SK-N-SH (cell line): ENCODE measurements around the gene SLFNL1. TPM values are rescaled to one million over a fixed set of nuclear protein-coding genes. Genes with fewer than 3 reads are reported as not detected.

ENCODE experiments used
- CTCF ChIA-PET: fragments of 300-600, 350-600 bp; formaldehyde crosslinking; extraction: SDS; loops from one replicate; lab custom pipeline; 2021; lab: Yijun Ruan, JAX
- POLR2A ChIA-PET: fragments of 350-600 bp; sonication (Branson Sonifier 250); formaldehyde crosslinking; extraction: SDS; loops from one replicate; lab custom pipeline; 2020; ENCODE audit warnings: antibody characterized with exemption, inconsistent platforms; lab: Yijun Ruan, JAX
- DNase-seq: peaks from one replicate; pipeline ENCODE4 v3.0.0; 2012
- H2AFZ ChIP-seq: fragments of 200-600 bp; sonication (generic); 2 replicates; pipeline ENCODE4 v1.8.1; 2016; ENCODE audit warnings: antibody characterized with exemption, mild to moderate bottlenecking, low read depth
- H3F3A ChIP-seq: fragments of 200-600 bp; sonication (generic); replicated peaks from 2 replicates; pipeline ENCODE3; 2016; ENCODE audit warnings: antibody characterized with exemption, mild to moderate bottlenecking; ENCODE audit not compliant: insufficient read depth
- H3K27ac ChIP-seq, 2 experiments: fragments of 200-500 bp in 1 of 2; fragments of 200-600 bp in 1 of 2; sonication (Bioruptor generic) in 1 of 2; sonication (generic), shearing (Covaris generic) in 1 of 2; 2 replicates each; pipeline versions ENCODE4 v1.5.1 to v1.6.1; 2014 to 2016; ENCODE audit warnings: low read depth in 2 of 2, inconsistent platforms in 1 of 2, low read length in 1 of 2, mild to moderate bottlenecking in 1 of 2, mixed read lengths in 1 of 2
- H3K27me3 ChIP-seq: fragments of 200-600 bp; sonication (generic), shearing (Covaris generic); 2 replicates; pipeline ENCODE4 v1.6.1; 2016; ENCODE audit warnings: mixed run types; ENCODE audit not compliant: insufficient read depth
- H3K36me3 ChIP-seq, 2 experiments: fragments of 200-500 bp in 1 of 2; fragments of 200-600 bp in 1 of 2; sonication (Bioruptor generic) in 1 of 2; sonication (generic) in 1 of 2; replicated peaks in 1 of 2; 2 replicates each; pipeline versions ENCODE3 to v1.5.1; 2014 to 2016; ENCODE audit warnings: low read length in 1 of 2, mild to moderate bottlenecking in 1 of 2; ENCODE audit not compliant: insufficient read depth in 2 of 2, control insufficient read depth in 1 of 2
- H3K4me1 ChIP-seq, 2 experiments: fragments of 200-500 bp in 1 of 2; fragments of 200-600 bp in 1 of 2; sonication (Bioruptor generic) in 1 of 2; sonication (generic), shearing (Covaris generic) in 1 of 2; 2 replicates each; pipeline versions ENCODE4 v1.5.1 to v1.6.1; 2014 to 2016; ENCODE audit warnings: low read depth in 1 of 2, low read length in 1 of 2, mixed run types in 1 of 2; ENCODE audit not compliant: insufficient read depth in 2 of 2, control insufficient read depth in 1 of 2
- H3K4me2 ChIP-seq: fragments of 200-600 bp; sonication (generic), shearing (Covaris generic); 2 replicates; pipeline ENCODE4 v1.6.1; 2017; ENCODE audit warnings: mixed run types
- H3K4me3 ChIP-seq, 2 experiments: fragments of 200-500 bp in 1 of 2; fragments of 200-600 bp in 1 of 2; sonication (Bioruptor generic) in 1 of 2; sonication (generic), shearing (Covaris generic) in 1 of 2; 2 replicates each; pipeline versions ENCODE4 v1.5.1 to v1.8.1; 2014 to 2016; ENCODE audit warnings: low read depth in 2 of 2, inconsistent platforms in 1 of 2, low read length in 1 of 2, mild to moderate bottlenecking in 1 of 2, mixed read lengths in 1 of 2, moderate library complexity in 1 of 2
- H3K79me2 ChIP-seq: fragments of 200-600 bp; sonication (generic); 2 replicates; pipeline ENCODE4 v1.8.1; 2017; ENCODE audit warnings: mild to moderate bottlenecking; ENCODE audit not compliant: insufficient read depth
- H3K9ac ChIP-seq: fragments of 200-600 bp; sonication (generic); 2 replicates; pipeline ENCODE4 v1.6.1; 2017; ENCODE audit warnings: mixed run types
- H3K9me2 ChIP-seq: fragments of 200-600 bp; sonication (generic); 2 replicates; pipeline ENCODE4 v1.6.1; 2017; ENCODE audit warnings: mixed run types
- H3K9me3 ChIP-seq: fragments of 200-600 bp; sonication (generic); 2 replicates; pipeline ENCODE4 v1.6.1; 2017; ENCODE audit warnings: mixed run types, mild to moderate bottlenecking, moderate library complexity
- H4K20me1 ChIP-seq: fragments of 200-600 bp; sonication (generic); 2 replicates; pipeline ENCODE4 v1.6.1; 2017; ENCODE audit warnings: mild to moderate bottlenecking, mixed run types; ENCODE audit not compliant: insufficient read depth
- CTCF ChIP-seq: fragments of 200-600 bp; sonication (generic); IDR thresholded peaks from 2 replicates; pipeline ENCODE4 v1.6.1; 2017; ENCODE audit warnings: antibody characterized with exemption, mild to moderate bottlenecking, moderate library complexity
- ELF1 ChIP-seq: IDR thresholded peaks from 2 replicates; pipeline ENCODE4 v1.4.0; 2012
- EP300 ChIP-seq, 2 experiments: IDR thresholded peaks; 2 replicates each; pipeline versions ENCODE4 v1.4.0 to v1.6.1; 2012; ENCODE audit warnings: borderline replicate concordance in 1 of 2, low read depth in 1 of 2, low read length in 1 of 2
- EZH2phosphoT487 ChIP-seq: fragments of 200-600 bp; sonication (generic); IDR thresholded peaks from 2 replicates; pipeline ENCODE4 v1.6.1; 2017; ENCODE audit warnings: low read depth, mixed run types, mild to moderate bottlenecking, antibody characterized with exemption, moderate library complexity, borderline replicate concordance
- FOXJ3 ChIP-seq: sonication (generic); formaldehyde crosslinking; IDR thresholded peaks from 2 replicates; pipeline ENCODE4 v1.5.1; 2020; ENCODE audit warnings: mild to moderate bottlenecking, missing genetic modification reagents
- GATA2 ChIP-seq: sonication (generic); formaldehyde crosslinking; IDR thresholded peaks from 2 replicates; pipeline ENCODE4 v1.5.0; 2020; ENCODE audit warnings: mild to moderate bottlenecking, missing genetic modification reagents
- IRF3 ChIP-seq: fragments of 150-350 bp; IDR thresholded peaks from 2 replicates; pipeline ENCODE4 v1.6.1; 2016; ENCODE audit warnings: mild to moderate bottlenecking, low read depth, low read length
- MEF2A ChIP-seq: IDR thresholded peaks from 2 replicates; pipeline ENCODE4 v1.4.0; 2012; ENCODE audit warnings: low read depth, borderline replicate concordance
- MXI1 ChIP-seq: IDR thresholded peaks from 2 replicates; pipeline ENCODE4 v1.6.1; 2012; ENCODE audit warnings: mild to moderate bottlenecking, low read depth, low read length, improper control_type of control experiment
- NFIC ChIP-seq: IDR thresholded peaks from 2 replicates; pipeline ENCODE4 v1.4.0; 2012; ENCODE audit warnings: borderline replicate concordance
- NRF1 ChIP-seq: IDR thresholded peaks from 2 replicates; pipeline ENCODE4 v1.6.1; 2012; ENCODE audit warnings: low read depth, mild to moderate bottlenecking, low read length
- POLR2AphosphoS5 ChIP-seq: IDR thresholded peaks from 2 replicates; pipeline ENCODE4 v1.6.1; 2012; ENCODE audit warnings: low read depth, low read length
- RAD21 ChIP-seq: IDR thresholded peaks from 2 replicates; pipeline ENCODE4 v1.6.1; 2012; ENCODE audit warnings: mild to moderate bottlenecking, low read length
- RCOR1 ChIP-seq: fragments of 150-350 bp; IDR thresholded peaks from 2 replicates; pipeline ENCODE4 v1.6.1; 2017; ENCODE audit warnings: antibody characterized with exemption, low read length
- RFX5 ChIP-seq: IDR thresholded peaks from 2 replicates; pipeline ENCODE4 v1.6.1; 2012; ENCODE audit warnings: mild to moderate bottlenecking, improper control_type of control experiment, low read length
- SIN3A ChIP-seq: IDR thresholded peaks from 2 replicates; pipeline ENCODE4 v1.6.1; 2012; ENCODE audit warnings: low read depth, mild to moderate bottlenecking, low read length, moderate library complexity, borderline replicate concordance
- SMC3 ChIP-seq: IDR thresholded peaks from 2 replicates; pipeline ENCODE4 v1.6.1; 2012; ENCODE audit warnings: low read depth, low read length, improper control_type of control experiment
- TAF1 ChIP-seq: IDR thresholded peaks from 2 replicates; pipeline ENCODE4 v1.6.1; 2012; ENCODE audit warnings: low read depth, mild to moderate bottlenecking, low read length, moderate library complexity, borderline replicate concordance
- TEAD4 ChIP-seq: IDR thresholded peaks from 2 replicates; pipeline ENCODE4 v1.4.0; 2012; ENCODE audit warnings: mild to moderate bottlenecking, borderline replicate concordance; ENCODE audit not compliant: insufficient read depth
- USF1 ChIP-seq: IDR thresholded peaks from 2 replicates; pipeline ENCODE4 v1.4.0; 2012; ENCODE audit warnings: low read depth, borderline replicate concordance
- WGBS: methylation state at CpG from one replicate; pipeline ENCODE4 v1.1.6; 2017; ENCODE audit warnings: low lambda C conversion rate; 5-methylcytosine and 5-hydroxymethylcytosine counted together
- polyA plus RNA-seq, 3 experiments: library from polyadenylated mRNA; depleted of rRNA; stranded (reverse); fragments of >200 nt; gene quantifications; 2 replicates each; pipeline ENCODE4 v1.2.3, GENCODE V29; 2012
- TF ChIP-seq, protein P1 (sequence below): fragments of 150-350 bp; IDR thresholded peaks from 2 replicates; pipeline ENCODE4 v1.6.1; 2017; ENCODE audit warnings: antibody characterized with exemption, low read length, low read depth, borderline replicate concordance
- TF ChIP-seq, protein P2 (sequence below): IDR thresholded peaks from 2 replicates; pipeline ENCODE4 v1.4.0; 2012; ENCODE audit warnings: low read depth

The SLFNL1 gene
- polyA plus RNA-seq, 1 of the 3 experiments (the other 2 are of a cell fraction) = 0.26 TPM

DNA sequence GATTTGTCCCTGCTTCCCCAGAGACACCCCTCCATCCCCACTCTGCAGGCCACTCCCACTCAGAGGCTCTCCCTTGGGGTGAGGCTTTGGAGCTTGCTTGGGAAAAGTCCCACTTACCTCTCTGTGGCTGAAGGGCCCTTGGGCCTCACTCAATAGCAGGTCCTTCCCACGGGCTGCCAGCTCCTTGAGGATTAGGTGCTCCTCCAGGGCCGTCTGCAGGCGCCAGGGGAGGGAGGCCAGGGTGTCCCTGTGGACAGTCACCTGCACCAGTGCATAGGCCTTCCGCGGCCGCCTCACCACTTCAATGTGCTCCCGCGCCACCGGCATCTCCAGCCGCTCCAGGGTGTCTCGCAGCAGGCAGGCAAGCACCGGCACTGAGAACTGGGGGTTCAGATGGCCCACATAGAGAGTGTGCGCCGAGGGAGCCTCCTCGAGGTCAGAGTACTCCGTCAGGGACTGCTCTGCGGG lies 1.4 kb downstream of the SLFNL1 start:
- ChIA-PET CTCF (no interaction called here), POLR2A (no interaction called here)
- 97% methylated on average over 16 of the region's 17 CpGs for WGBS
- Histone ChIP-seq H3K79me2 (no peaks in the 10 kb centered on the region), H3K9me3 (no peaks in the 10 kb centered on the region), H3K9me2 (no peaks in the 10 kb centered on the region), H2AFZ (no peak overlapping the region), H3K4me3 (no peak overlapping the region), H3K27ac (no peak overlapping the region), H3K4me2 (no peak overlapping the region), H3F3A (peaks cover 6% of the 10 kb centered on the region), H3K27me3 (no peaks in the 10 kb centered on the region), H4K20me1 (no peaks in the 10 kb centered on the region), H3K4me1 (no peaks in the 10 kb centered on the region; a peak in 1 of 4 replicates), H3K36me3 (peaks cover 0 to 20% of the 10 kb centered on the region in 2 experiments), H3K9ac (no peak overlapping the region)
- peak; percentile 28 for DNase-seq
- TF ChIP-seq CTCF (no peak), NFIC (no peak), SIN3A (no peak), EP300 (IDR thresholded peaks at IDR 0.05; ENCODE audit: borderline replicate concordance in 1 of 2, low read depth in 1 of 2, low read length in 1 of 2) (no peak), RCOR1 (no peak), FOXJ3 (CRISPR knock-in tag) (no peak), EZH2phosphoT487 (no peak), ELF1 (no peak), SMC3 (no peak), GATA2 (no peak), RFX5 (no peak), MEF2A (no peak), TEAD4 (no peak), USF1 (no peak)
- TF ChIP-seq, protein P1, sequence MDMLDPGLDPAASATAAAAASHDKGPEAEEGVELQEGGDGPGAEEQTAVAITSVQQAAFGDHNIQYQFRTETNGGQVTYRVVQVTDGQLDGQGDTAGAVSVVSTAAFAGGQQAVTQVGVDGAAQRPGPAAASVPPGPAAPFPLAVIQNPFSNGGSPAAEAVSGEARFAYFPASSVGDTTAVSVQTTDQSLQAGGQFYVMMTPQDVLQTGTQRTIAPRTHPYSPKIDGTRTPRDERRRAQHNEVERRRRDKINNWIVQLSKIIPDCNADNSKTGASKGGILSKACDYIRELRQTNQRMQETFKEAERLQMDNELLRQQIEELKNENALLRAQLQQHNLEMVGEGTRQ = no peak

DNA sequence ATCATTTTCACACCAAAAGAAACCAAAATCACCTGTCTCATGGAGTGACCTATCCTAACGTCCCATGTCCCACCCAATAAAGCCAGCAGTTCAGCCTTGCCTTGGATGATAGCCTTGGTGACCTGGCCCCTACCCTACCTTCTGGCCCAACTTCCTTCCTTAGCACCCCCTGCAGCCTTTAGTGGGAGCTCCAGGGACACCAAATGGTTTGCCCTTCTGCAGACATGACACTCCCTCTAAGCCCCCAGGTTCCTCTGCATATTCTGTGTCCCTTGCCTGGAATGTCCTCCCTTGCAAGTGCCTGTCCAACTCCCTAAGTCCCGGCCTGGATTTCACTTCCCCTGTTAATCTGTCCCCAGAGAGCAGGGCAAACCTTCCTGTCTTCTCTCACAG lies 2.2 kb downstream of the SLFNL1 start:
- POLR2A ChIA-PET = no interaction called here
- CTCF ChIA-PET = no interaction called here
- WGBS = 94% methylated on average over 2 of the region's 2 CpGs
- Histone ChIP-seq H3K4me2 (no peak overlapping the region), H3K27ac (no peak overlapping the region), H3K36me3 (peaks cover 6 to 25% of the 10 kb centered on the region in 2 experiments), H2AFZ (no peak overlapping the region), H3K4me1 (no peaks in the 10 kb centered on the region; a peak in 1 of 4 replicates), H3F3A (peaks cover 6% of the 10 kb centered on the region), H3K27me3 (no peaks in the 10 kb centered on the region), H3K4me3 (no peak overlapping the region), H4K20me1 (no peaks in the 10 kb centered on the region), H3K9me3 (no peaks in the 10 kb centered on the region), H3K79me2 (no peaks in the 10 kb centered on the region), H3K9me2 (no peaks in the 10 kb centered on the region), H3K9ac (no peak overlapping the region)
- DNase-seq = peak; percentile 26
- no peak for TF ChIP-seq TAF1
- no peak for TF ChIP-seq MXI1
- no peak for TF ChIP-seq SMC3
- no peak for TF ChIP-seq RFX5
- TF ChIP-seq, protein P2, sequence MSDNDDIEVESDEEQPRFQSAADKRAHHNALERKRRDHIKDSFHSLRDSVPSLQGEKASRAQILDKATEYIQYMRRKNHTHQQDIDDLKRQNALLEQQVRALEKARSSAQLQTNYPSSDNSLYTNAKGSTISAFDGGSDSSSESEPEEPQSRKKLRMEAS = no peak
- TF ChIP-seq NRF1 = no peak
- TF ChIP-seq EZH2phosphoT487 = no peak
- TF ChIP-seq, protein P1 = no peak
- no peak for TF ChIP-seq USF1
- no peak for TF ChIP-seq POLR2AphosphoS5
- no peak for TF ChIP-seq NFIC
- no peak for TF ChIP-seq IRF3
- TF ChIP-seq RAD21 = no peak
